OCI-LY3 (cell line): ENCODE data around the gene LGI1.

Source experiments
- EZH2phosphoT487 ChIP-seq: fragments of 200-600 bp; shearing (Covaris generic); IDR thresholded peaks from 2 replicates; pipeline ENCODE4 v1.6.1; 2018; ENCODE audit warnings: antibody characterized with exemption, mixed run types, low read depth
- TF ChIP-seq, protein P1 (sequence below): fragments of 200-600, 300-600 bp; sonication (generic); IDR thresholded peaks from 2 replicates; pipeline ENCODE4 v1.5.1; 2014; ENCODE audit warnings: antibody characterized with exemption, low read length, low read depth

- TF ChIP-seq, protein P1, sequence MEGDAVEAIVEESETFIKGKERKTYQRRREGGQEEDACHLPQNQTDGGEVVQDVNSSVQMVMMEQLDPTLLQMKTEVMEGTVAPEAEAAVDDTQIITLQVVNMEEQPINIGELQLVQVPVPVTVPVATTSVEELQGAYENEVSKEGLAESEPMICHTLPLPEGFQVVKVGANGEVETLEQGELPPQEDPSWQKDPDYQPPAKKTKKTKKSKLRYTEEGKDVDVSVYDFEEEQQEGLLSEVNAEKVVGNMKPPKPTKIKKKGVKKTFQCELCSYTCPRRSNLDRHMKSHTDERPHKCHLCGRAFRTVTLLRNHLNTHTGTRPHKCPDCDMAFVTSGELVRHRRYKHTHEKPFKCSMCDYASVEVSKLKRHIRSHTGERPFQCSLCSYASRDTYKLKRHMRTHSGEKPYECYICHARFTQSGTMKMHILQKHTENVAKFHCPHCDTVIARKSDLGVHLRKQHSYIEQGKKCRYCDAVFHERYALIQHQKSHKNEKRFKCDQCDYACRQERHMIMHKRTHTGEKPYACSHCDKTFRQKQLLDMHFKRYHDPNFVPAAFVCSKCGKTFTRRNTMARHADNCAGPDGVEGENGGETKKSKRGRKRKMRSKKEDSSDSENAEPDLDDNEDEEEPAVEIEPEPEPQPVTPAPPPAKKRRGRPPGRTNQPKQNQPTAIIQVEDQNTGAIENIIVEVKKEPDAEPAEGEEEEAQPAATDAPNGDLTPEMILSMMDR, result no peak
- TF ChIP-seq EZH2phosphoT487, result no peak
Observed at GRCh38 chr10:93757801-93758507, at the start of gene LGI1.
